HT-29 (cell line): ENCODE data around the gene ARL5C. TPM values are rescaled to one million over a fixed set of nuclear protein-coding genes. Genes with fewer than 3 reads are reported as not detected.

Experiments
- DNase-seq: peaks from one replicate; pipeline ENCODE4 v3.0.0-alpha.2; 2015; ENCODE audit warnings: low spot score
- total RNA-seq: library from RNA; depleted of rRNA; stranded (reverse); fragments of >200 nt; shearing (Covaris generic); gene quantifications from 2 replicates; pipeline ENCODE4 v1.2.3, GENCODE V29; 2014; rRNA removed

ARL5C gene, protein sequence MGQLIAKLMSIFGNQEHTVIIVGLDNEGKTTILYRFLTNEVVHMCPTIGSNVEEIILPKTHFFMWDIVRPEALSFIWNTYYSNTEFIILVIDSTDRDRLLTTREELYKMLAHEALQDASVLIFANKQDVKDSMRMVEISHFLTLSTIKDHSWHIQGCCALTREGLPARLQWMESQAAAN
- not detected in 2 replicates for total RNA-seq

GRCh38 chr17:39165841-39166349 lies at the start of gene ARL5C:
Gene ARL5C, minus strand, starts transcription at chr17:39166161. Its CDS starts 401 bp downstream, at chr17:39165760.
- no peak for DNase-seq

GRCh38 chr17:39213852-39214251 lies 47.9 kb upstream of the ARL5C start:
- peak; percentile 65 for DNase-seq

- DNase-seq: no peak
These were observed 47.0 kb upstream of the ARL5C start for GRCh38 chr17:39212841-39213480.

- DNase-seq: no peak
These were observed 46.3 kb upstream of the ARL5C start for GRCh38 chr17:39212195-39212810.

DNA sequence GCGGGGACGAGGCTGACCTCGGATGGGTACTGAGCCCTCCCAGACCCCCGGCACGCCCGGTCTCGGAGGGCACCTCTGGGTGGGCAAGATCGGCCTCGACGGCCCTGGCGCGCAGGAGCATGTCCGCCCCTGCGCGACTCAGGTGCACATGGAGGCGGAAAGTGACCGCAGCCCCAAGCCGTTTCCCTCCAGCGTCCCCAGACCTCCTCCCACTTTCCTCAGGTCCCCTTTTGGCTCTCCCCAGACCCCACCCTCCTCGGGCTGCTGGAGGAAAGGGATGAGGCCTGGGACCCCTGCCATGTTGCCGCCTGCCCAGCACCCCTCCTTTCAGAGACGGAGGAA lies 44.1 kb upstream of the ARL5C start:
- no peak for DNase-seq

DNA sequence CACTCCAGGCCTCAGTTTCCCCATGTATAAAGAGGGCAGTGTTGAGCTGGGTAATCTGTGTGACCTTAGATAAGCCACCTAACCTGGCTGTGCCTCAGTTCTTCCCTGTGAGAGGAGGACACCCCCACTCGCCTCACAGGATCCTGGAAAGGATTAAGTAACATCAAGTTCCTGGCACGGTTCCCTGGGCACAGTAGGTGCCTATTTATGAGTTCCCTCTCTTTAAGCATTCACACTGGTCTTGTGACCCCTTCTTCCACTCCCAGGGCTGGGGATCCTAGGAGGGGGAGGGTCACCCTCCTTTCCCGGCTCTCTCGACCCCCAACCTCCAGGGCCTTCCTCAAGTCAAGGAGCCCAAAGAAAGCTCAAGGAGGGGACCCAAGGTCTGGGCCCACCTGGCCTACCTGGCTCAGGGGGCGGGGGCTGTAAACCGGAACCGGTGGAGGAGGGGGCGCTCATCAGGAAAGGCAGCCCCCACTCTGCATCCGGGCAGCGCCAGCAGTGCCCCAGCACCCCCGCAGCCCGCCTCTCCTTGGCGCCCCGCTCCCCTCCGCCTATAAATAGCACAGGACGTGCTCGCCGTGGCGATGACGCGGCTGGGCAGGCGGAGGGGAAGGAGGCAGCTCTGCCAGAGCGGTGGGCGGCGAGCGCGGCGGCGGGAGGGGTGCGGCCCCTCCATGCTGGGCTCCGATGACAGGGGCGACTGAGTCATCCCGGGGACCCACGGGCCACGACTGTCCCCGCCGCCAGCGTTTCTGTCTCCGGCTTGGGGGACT lies 43.5 kb upstream of the ARL5C start:
- DNase-seq: no peak

- peak; percentile 35 for DNase-seq
These were observed 42.9 kb upstream of the ARL5C start for GRCh38 chr17:39208893-39209292.

- DNase-seq: no peak
These were observed 42.2 kb upstream of the ARL5C start for GRCh38 chr17:39208136-39208535.

- peak; percentile 33 for DNase-seq
These were observed 39.2 kb upstream of the ARL5C start for GRCh38 chr17:39205112-39205526.

DNA sequence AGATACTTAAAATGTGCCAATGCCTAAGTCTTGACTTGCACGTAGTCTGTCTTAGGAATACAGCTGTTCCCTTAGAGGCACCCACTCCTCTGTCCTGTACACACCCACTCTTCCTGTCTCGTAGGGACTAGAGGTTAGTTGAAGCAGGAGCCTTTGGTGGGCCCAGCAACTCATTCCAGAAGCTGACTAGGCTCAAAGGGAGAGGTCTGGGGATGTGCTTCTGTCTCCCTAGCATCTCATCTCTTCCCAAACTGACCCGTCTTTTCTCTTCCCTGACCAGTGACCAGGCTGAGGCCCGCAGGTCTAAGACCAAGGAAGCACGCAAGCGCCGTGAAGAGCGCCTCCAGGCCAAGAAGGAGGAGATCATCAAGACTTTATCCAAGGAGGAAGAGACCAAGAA lies 38.3 kb upstream of the ARL5C start:
- no peak for DNase-seq

GRCh38 chr17:39200957-39201510 lies 35.1 kb upstream of the ARL5C start:
- DNase-seq: peak; percentile 12

- peak; percentile 37 for DNase-seq
These were observed 34.3 kb upstream of the ARL5C start, which contains the start of gene RPL19 for GRCh38 chr17:39200070-39200879. Gene RPL19, plus strand, starts transcription at chr17:39200283. Its CDS starts 62 bp downstream, at chr17:39200345.

DNA sequence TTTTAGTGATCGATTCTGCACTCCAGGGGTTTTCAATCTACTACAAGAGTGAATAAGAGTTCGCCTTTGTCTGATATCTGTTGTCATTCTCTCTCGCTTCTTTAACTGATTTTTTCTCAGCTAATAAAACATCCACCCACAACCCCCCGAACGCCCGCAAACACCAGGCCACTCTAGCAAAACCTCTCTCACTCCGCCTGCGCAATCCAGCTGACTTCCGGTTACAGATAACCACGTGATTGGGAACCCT lies 33.8 kb upstream of the ARL5C start:
- peak; percentile 94 for DNase-seq

- no peak for DNase-seq
These were observed 32.2 kb upstream of the ARL5C start for GRCh38 chr17:39198186-39198566.

- DNase-seq: peak; percentile 44
These were observed 31.6 kb upstream of the ARL5C start, which contains the start of gene CACNB1 for GRCh38 chr17:39197380-39198185. Gene CACNB1, minus strand, starts transcription at chr17:39197669. Its CDS starts 174 bp downstream, at chr17:39197495.

DNA sequence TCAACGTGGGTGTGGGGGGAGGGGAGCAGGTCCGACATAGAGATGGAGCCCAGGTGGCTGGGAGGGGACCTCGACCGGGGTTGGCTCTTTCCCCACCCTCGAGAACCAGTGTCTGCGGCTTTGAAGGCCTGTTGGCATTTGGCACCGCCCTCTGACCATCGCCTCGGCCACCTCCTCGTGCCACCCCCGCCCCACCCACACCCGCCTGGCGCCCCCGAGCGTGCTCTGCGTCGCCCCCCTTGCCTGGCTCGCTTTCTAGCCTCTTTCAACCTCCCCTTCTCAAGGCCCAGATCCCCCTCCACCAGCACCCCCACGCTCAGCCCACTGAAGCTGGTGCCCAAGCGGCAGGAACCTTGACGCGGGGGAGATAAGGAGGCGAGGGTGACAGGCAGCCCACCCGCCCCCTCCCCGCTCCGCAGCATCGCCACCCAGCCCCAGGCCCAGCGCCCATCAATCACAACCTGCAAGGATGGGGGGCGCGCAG lies 30.9 kb upstream of the ARL5C start:
- peak; percentile 27 for DNase-seq

- no peak for DNase-seq
These were observed 30.4 kb upstream of the ARL5C start for GRCh38 chr17:39196241-39196807.

DNA sequence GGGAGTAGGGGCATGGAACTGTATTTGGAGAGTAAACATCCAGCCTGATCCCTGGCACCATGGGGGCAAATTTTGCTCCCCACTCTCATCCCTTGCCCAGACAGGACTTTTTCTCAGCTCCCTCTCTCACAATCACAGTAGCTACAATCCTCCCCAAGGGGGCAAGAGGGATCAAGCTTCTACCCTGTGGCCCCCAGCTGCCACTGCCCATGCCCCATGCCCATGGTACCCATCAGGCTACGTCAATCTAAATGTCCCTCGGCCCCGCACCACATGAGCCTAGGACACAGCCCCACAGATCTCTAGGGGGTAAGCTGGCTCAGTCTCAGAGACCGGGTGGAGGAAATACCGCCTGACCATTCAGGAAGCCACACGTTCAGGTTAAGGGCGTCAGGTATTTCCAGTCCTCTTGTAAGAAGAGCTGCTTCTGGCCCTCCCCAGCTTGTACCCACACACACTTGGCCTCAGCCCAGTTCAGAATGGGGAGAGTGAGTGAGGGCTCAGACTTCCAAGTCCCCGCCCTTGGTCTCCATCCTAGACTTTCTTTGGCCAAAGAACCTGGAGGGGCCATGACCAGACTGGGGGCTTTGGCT lies 29.7 kb upstream of the ARL5C start:
- no peak for DNase-seq

GRCh38 chr17:39194985-39195524 lies 29.1 kb upstream of the ARL5C start:
- DNase-seq: no peak
